Activated CD8-positive, alpha-beta memory T cell treated with anti-CD3 and anti-CD28 coated beads for 48 hours (primary cell): ENCODE results near the gene RAE1.

Experiments
- DNase-seq, 3 experiments: peaks; one replicate each; pipeline ENCODE4 v3.0.0-alpha.2; 2020; ENCODE audit warnings: low read depth in 2 of 3, low spot score in 2 of 3

RAE1 gene

GRCh38 chr20:57351042-57351783, at the start of gene RAE1:
Gene RAE1 (plus strand): TSS chr20:57351255. CDS start chr20:57354039, 2,784 bp downstream.
- DNase-seq = peak; percentile 47 to 81 (median 81)

GRCh38 chr20:57306747-57307146, 44.3 kb upstream of the RAE1 start:
- DNase-seq = no peak

GRCh38 chr20:57308451-57309271, 42.4 kb upstream of the RAE1 start:
- no peak for DNase-seq

- no peak for DNase-seq
These were observed 41.4 kb upstream of the RAE1 start for GRCh38 chr20:57309544-57310115.

- DNase-seq = no peak
These were observed 40.1 kb upstream of the RAE1 start for GRCh38 chr20:57310821-57311514.

- no peak for DNase-seq
These were observed 38.9 kb upstream of the RAE1 start for GRCh38 chr20:57312138-57312537.

GRCh38 chr20:57313230-57313629, 37.8 kb upstream of the RAE1 start:
- no peak for DNase-seq

GRCh38 chr20:57313951-57314350, 37.1 kb upstream of the RAE1 start:
- no peak for DNase-seq

- no peak for DNase-seq
These were observed 35.7 kb upstream of the RAE1 start for GRCh38 chr20:57315083-57315975.

- DNase-seq = no peak
These were observed 35.0 kb upstream of the RAE1 start for GRCh38 chr20:57315976-57316480.

- no peak for DNase-seq
These were observed 34.3 kb upstream of the RAE1 start for GRCh38 chr20:57316795-57317201.

- no peak for DNase-seq
These were observed 33.7 kb upstream of the RAE1 start for GRCh38 chr20:57317316-57317788.

GRCh38 chr20:57317789-57318371, 33.2 kb upstream of the RAE1 start:
- DNase-seq = no peak

GRCh38 chr20:57319584-57319983, 31.5 kb upstream of the RAE1 start:
- no peak for DNase-seq

- no peak for DNase-seq
These were observed 30.7 kb upstream of the RAE1 start for GRCh38 chr20:57320358-57320757.

GRCh38 chr20:57321142-57321541, 29.9 kb upstream of the RAE1 start:
- no peak for DNase-seq

- no peak for DNase-seq
These were observed 28.6 kb upstream of the RAE1 start for GRCh38 chr20:57322476-57322875.

GRCh38 chr20:57323034-57323433, 28.0 kb upstream of the RAE1 start:
- no peak for DNase-seq

GRCh38 chr20:57325632-57326356, 25.3 kb upstream of the RAE1 start:
- DNase-seq = no peak
